CD8-positive, alpha-beta memory T cell (primary cell): ENCODE measurements around the gene LINGO1. TPM values are rescaled to one million over a fixed set of nuclear protein-coding genes. Genes with fewer than 3 reads are reported as not detected.

Experiments
- CTCF ChIA-PET: fragments of 350-600 bp; sonication (Branson Sonifier 250); formaldehyde crosslinking; loops from one replicate; lab custom pipeline; 2021; ENCODE audit warnings: antibody characterized with exemption; lab: Charles Lee
- POLR2A ChIA-PET: fragments of 350-600 bp; sonication (Branson Sonifier 250); formaldehyde crosslinking; loops from one replicate; lab custom pipeline; 2021; ENCODE audit warnings: antibody characterized with exemption; lab: Charles Lee
- DNase-seq, 5 donors: peaks; one replicate each; pipeline versions ENCODE4 v3.0.0 to v3.0.0-alpha.2; 2020 to 2022; ENCODE audit warnings: mixed read lengths in 1 of 5
- H3K27ac ChIP-seq: one replicate; pipeline ENCODE4 v1.7.0; 2013; ENCODE audit warnings: low read depth, mild to moderate bottlenecking, low read length, moderate library complexity
- H3K27me3 ChIP-seq: 2 replicates; pipeline ENCODE4 v1.7.0; 2013; ENCODE audit warnings: low read length, mild to moderate bottlenecking; ENCODE audit not compliant: insufficient read depth, poor library complexity, severe bottlenecking
- H3K36me3 ChIP-seq: 2 replicates; pipeline ENCODE4 v1.7.0; 2013; ENCODE audit warnings: mild to moderate bottlenecking, low read length, moderate library complexity; ENCODE audit not compliant: insufficient read depth
- H3K4me1 ChIP-seq: 2 replicates; pipeline ENCODE4 v1.7.0; 2013; ENCODE audit warnings: mild to moderate bottlenecking, low read length, moderate library complexity; ENCODE audit not compliant: insufficient read depth
- H3K4me3 ChIP-seq: 2 replicates; pipeline ENCODE4 v1.7.0; 2013; ENCODE audit warnings: mild to moderate bottlenecking, low read length
- H3K9me3 ChIP-seq: 2 replicates; pipeline ENCODE4 v1.7.0; 2013; ENCODE audit warnings: mild to moderate bottlenecking, low read length
- H3K27ac Mint-ChIP-seq, 8 donors: one replicate each; pipeline ENCODE4 v1.8.0; 2020 to 2021; ENCODE audit warnings: mixed read lengths in 8 of 8, mild to moderate bottlenecking in 6 of 8, inconsistent platforms in 3 of 8, moderate library complexity in 3 of 8
- H3K27me3 Mint-ChIP-seq, 2 donors: one replicate each; pipeline ENCODE4 v1.8.0; 2020 to 2021; ENCODE audit warnings: mixed read lengths in 2 of 2, mild to moderate bottlenecking in 1 of 2, moderate library complexity in 1 of 2
- H3K36me3 Mint-ChIP-seq, 3 donors: one replicate each; pipeline ENCODE4 v1.8.0; 2020 to 2021; ENCODE audit warnings: mixed read lengths in 3 of 3, inconsistent platforms in 1 of 3, mild to moderate bottlenecking in 1 of 3
- H3K4me1 Mint-ChIP-seq, 3 donors: one replicate each; pipeline ENCODE4 v1.8.0; 2020 to 2021; ENCODE audit warnings: mixed read lengths in 3 of 3, inconsistent platforms in 1 of 3, mild to moderate bottlenecking in 1 of 3
- H3K4me3 Mint-ChIP-seq, 7 donors: one replicate each; pipeline ENCODE4 v1.8.0; 2020 to 2021; ENCODE audit warnings: mixed read lengths in 7 of 7, mild to moderate bottlenecking in 6 of 7, moderate library complexity in 4 of 7, inconsistent platforms in 2 of 7
- H3K9me3 Mint-ChIP-seq, 5 donors: one replicate each; pipeline ENCODE4 v1.8.0; 2020 to 2022; ENCODE audit warnings: mixed read lengths in 5 of 5, mild to moderate bottlenecking in 3 of 5, moderate library complexity in 2 of 5, inconsistent platforms in 1 of 5
- polyA plus RNA-seq: library from polyadenylated mRNA; unstranded; fragments of 300-500 nt; fragmentation: Illumina TruSeq; gene quantifications from one replicate; pipeline ENCODE4 v1.2.3, GENCODE V29; 2021
- total RNA-seq, 2 experiments: library from RNA; stranded (reverse); gene quantifications; one replicate each; pipeline ENCODE4 v1.2.3, GENCODE V29; 2021

The LINGO1 gene
- total and polyA plus RNA-seq, 3 experiments from 2014 or later, result not detected

DNA sequence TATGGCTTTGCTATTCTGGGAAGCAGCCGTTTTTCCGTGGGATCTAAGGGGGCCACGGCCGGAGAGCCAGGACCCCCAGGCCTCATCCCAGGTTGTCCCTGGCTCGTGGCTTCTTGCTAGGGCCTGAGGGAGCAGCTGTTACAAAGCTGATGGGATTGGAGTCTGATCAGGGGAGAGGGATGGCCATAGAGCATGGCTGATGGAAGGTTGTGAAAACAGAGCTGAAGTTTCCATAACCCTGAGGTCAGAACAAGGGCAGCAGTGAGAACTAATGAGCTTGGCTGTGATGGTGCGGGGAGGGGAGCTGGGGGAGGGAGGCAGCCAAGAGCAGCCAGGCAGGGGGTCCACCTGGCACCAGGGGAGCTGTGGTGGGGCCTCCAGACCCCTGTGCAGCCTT, 63.0 kb downstream of the LINGO1 start:
- Histone ChIP-seq H3K4me3 (no peak overlapping the region), H3K9me3 (no peaks in the 10 kb centered on the region), H3K27me3 (no peaks in the 10 kb centered on the region), H3K36me3 (no peaks in the 10 kb centered on the region), H3K4me1 (no peaks in the 10 kb centered on the region), H3K27ac (no peak overlapping the region)
- H3K9me3 Mint-ChIP-seq, result no peaks in the 10 kb centered on the region
- peaks cover 3 to 10% of the 10 kb centered on the region in 2 donors for H3K27me3 Mint-ChIP-seq
- POLR2A ChIA-PET, result no interaction called here
- H3K27ac Mint-ChIP-seq, result no peak overlapping the region
- no peaks in the 10 kb centered on the region for H3K36me3 Mint-ChIP-seq
- H3K4me3 Mint-ChIP-seq, result no peak overlapping the region
- no peak for DNase-seq
- CTCF ChIA-PET, result no interaction called here
- H3K4me1 Mint-ChIP-seq, result peaks cover 0 to 3% (median 0%) of the 10 kb centered on the region in 3 donors

DNA sequence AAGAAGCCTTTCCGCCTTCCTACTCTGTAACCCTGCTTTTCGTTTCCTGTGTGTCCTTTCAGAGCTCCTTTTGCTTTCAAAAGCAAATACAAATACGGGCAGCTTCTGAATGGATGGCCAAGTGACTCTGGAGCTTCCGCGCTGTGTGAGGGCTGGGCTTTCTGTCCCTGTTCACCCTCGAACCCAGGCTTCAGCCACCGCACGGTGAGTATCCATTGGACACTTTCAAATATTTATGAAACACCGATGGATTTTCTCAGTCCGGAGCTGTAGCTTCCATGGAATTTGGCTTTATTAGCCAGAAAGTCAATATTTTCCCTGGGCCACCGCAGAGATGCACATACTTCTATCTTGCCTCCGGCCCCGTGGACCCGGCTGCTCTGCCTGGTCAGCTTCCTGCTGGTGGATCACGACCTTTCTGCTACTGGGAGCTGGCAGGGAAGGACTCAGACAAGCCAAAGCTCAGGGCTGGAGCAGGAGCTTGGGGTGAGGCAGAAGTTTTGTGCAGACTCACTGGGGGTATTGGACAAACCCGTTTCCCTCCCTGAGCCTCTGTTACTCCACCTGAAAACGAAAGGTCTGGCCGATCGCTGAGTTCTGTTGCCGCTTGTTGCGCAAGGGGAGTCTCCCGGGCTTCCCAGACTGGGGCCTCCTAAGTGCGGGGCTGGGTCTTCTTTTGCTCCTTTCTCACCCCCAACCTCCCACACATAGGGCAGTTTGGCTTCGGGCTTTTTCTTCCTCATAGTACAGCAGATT, 63.6 kb downstream of the LINGO1 start:
- Histone ChIP-seq H3K4me1 (no peaks in the 10 kb centered on the region), H3K4me3 (no peak overlapping the region), H3K36me3 (no peaks in the 10 kb centered on the region), H3K27ac (no peak overlapping the region), H3K9me3 (no peaks in the 10 kb centered on the region), H3K27me3 (no peaks in the 10 kb centered on the region)
- Mint-ChIP-seq H3K27me3 (peaks cover 3 to 10% of the 10 kb centered on the region in 2 donors), H3K36me3 (no peaks in the 10 kb centered on the region), H3K4me1 (peaks cover 0 to 3% (median 0%) of the 10 kb centered on the region in 3 donors), H3K4me3 (no peak overlapping the region), H3K9me3 (no peaks in the 10 kb centered on the region), H3K27ac (no peak overlapping the region)
- POLR2A ChIA-PET, result no interaction called here
- CTCF ChIA-PET, result no interaction called here
- no peak for DNase-seq

DNA sequence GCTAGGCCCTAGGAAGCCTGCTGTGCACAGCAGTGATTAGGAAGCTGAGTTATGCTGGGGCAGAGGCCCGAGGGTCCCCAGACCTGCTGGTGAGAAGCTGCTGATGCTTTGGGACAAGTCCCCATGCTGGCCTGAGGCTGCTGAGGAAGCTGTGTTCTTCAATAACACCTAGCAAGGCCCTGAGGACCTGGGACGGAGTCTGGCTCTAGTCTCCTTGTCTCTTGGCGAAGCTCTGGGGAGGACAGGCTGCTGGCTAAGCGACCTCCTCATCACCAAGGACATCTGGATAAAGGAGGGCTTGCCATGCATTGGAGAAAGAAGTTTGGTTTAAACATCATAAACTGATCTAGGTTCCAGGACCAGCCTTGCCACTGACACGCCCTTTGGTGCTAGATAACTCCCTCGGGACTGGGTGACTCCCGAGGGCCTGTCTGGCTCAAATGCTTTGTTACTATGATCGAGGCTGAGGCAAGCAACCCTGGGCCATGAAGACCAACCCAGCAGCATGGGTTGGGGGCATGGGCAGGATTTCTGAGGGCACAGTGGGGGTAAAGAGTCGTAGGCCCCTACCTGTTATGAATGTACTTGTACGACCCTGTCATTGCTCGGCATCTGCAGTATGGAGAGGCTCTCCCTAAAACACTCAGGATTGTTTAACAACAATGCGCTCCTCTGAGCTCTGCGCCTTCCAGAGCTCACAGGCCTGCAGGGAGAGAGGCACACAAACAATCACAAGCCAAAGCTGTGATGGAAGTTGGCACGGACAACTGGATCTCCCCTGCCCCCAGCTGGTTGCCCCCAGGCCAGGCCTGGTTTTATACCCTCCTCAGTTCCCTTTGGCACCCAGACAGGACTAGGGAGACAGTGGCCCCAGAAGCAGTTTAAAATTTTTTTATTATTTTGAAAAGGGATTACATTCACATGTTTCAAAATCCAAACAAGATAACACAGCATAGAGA, 64.4 kb downstream of the LINGO1 start:
- Mint-ChIP-seq H3K27ac (no peak overlapping the region), H3K9me3 (no peaks in the 10 kb centered on the region), H3K36me3 (no peaks in the 10 kb centered on the region), H3K4me1 (peaks cover 0 to 3% (median 0%) of the 10 kb centered on the region in 3 donors), H3K27me3 (peaks cover 3 to 10% of the 10 kb centered on the region in 2 donors), H3K4me3 (no peak overlapping the region)
- CTCF ChIA-PET, result no interaction called here
- no peaks in the 10 kb centered on the region for H3K36me3 ChIP-seq
- no peaks in the 10 kb centered on the region for H3K27me3 ChIP-seq
- DNase-seq, result no peak
- POLR2A ChIA-PET, result no interaction called here
- H3K4me1 ChIP-seq, result no peaks in the 10 kb centered on the region
- H3K27ac ChIP-seq, result no peak overlapping the region
- H3K4me3 ChIP-seq, result no peak overlapping the region
- H3K9me3 ChIP-seq, result no peaks in the 10 kb centered on the region

DNA sequence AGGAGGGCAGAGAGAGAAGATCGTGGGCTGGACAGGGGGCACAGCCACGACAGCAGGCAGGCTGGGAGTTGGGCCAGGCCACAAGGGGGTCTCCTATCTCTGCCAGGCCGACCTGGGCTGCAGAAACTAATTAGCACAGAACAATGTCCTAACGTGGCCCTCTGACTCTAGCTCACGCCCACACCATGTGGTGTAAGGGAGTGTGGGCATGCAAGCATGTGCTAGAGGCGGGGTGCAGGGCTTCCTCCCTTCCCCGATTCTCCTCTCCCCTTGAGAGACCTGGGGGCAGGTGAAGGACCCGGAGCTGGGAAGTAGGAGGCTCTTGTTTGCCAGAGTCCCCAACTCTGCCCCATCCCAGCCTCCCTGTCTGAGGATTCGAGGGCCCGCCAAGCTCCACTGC, 65.5 kb downstream of the LINGO1 start:
- no peak overlapping the region for H3K27ac ChIP-seq
- Mint-ChIP-seq H3K4me3 (no peak overlapping the region), H3K36me3 (no peaks in the 10 kb centered on the region), H3K4me1 (peaks cover 0 to 3% (median 0%) of the 10 kb centered on the region in 3 donors), H3K9me3 (no peaks in the 10 kb centered on the region), H3K27ac (no peak overlapping the region), H3K27me3 (peaks cover 3 to 5% of the 10 kb centered on the region in 2 donors)
- H3K4me3 ChIP-seq, result no peak overlapping the region
- POLR2A ChIA-PET, result no interaction called here
- no peaks in the 10 kb centered on the region for H3K9me3 ChIP-seq
- peaks cover 3% of the 10 kb centered on the region for H3K27me3 ChIP-seq
- H3K4me1 ChIP-seq, result no peaks in the 10 kb centered on the region
- CTCF ChIA-PET, result no interaction called here
- H3K36me3 ChIP-seq, result no peaks in the 10 kb centered on the region
- DNase-seq, result no peak

DNA sequence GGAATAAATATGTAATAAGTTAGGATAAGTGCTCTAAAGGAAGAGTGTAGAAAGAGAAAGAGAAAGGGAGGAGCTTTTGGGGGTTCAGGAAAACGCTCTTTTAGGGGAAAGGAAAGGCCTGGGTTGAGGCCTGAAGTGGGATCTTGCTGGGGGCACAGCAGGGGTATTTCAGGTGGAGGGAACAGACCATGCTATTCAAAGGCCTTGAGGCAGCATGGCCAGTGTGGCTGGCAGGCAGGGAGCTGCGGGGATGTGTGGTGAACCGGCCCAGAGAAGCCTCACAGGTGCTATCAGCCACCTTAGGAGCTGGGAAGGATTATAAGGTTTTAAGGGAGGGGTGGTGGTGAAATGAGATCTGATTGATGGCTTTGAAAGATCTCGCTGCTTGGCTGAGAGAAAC, 66.6 kb downstream of the LINGO1 start:
- Histone ChIP-seq H3K27me3 (peaks cover 3% of the 10 kb centered on the region), H3K4me3 (no peak overlapping the region), H3K9me3 (no peaks in the 10 kb centered on the region), H3K27ac (no peak overlapping the region), H3K36me3 (no peaks in the 10 kb centered on the region), H3K4me1 (no peaks in the 10 kb centered on the region)
- no peak for DNase-seq
- POLR2A ChIA-PET, result no interaction called here
- peaks cover 7% of the 10 kb centered on the region in 2 donors for H3K27me3 Mint-ChIP-seq
- no peaks in the 10 kb centered on the region for H3K36me3 Mint-ChIP-seq
- H3K4me3 Mint-ChIP-seq, result no peak overlapping the region
- no peaks in the 10 kb centered on the region for H3K9me3 Mint-ChIP-seq
- no peak overlapping the region for H3K27ac Mint-ChIP-seq
- CTCF ChIA-PET, result no interaction called here
- peaks cover 0 to 3% (median 0%) of the 10 kb centered on the region in 3 donors for H3K4me1 Mint-ChIP-seq

DNA sequence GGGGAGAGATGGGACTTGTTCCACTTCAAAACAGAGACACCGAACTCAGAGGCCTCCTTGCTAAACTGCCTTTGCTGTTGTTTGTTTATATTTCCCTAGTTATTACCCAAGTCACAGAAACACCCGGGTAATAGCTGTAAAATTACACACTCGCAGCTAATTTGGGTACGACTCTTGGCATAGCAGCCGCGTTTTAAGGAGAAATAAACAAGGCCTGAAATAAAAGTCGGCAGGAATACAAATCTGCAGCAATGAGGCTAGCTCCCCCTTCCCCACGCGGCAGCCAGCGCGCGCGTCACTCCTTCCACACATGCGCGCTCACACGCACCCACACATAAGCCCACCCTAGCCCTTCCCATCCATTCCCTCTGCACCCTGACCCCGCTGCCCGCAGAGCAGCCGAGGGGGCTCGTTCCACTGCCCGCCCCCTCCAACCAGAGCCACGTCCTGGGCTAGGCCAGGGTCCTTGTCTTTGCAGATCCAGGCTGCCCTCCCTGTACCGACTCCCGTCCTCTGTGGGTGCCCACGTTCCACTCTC, 67.3 kb downstream of the LINGO1 start:
- ChIA-PET POLR2A (no interaction called here), CTCF (no interaction called here)
- Mint-ChIP-seq H3K4me1 (peaks cover 0 to 3% (median 0%) of the 10 kb centered on the region in 3 donors), H3K27me3 (peaks cover 9 to 14% of the 10 kb centered on the region in 2 donors), H3K27ac (no peak overlapping the region), H3K4me3 (no peak overlapping the region), H3K36me3 (no peaks in the 10 kb centered on the region), H3K9me3 (no peaks in the 10 kb centered on the region)
- Histone ChIP-seq H3K4me3 (no peak overlapping the region), H3K36me3 (no peaks in the 10 kb centered on the region), H3K9me3 (no peaks in the 10 kb centered on the region), H3K27me3 (peaks cover 3% of the 10 kb centered on the region), H3K4me1 (no peaks in the 10 kb centered on the region), H3K27ac (no peak overlapping the region)
- DNase-seq, result no peak

DNA sequence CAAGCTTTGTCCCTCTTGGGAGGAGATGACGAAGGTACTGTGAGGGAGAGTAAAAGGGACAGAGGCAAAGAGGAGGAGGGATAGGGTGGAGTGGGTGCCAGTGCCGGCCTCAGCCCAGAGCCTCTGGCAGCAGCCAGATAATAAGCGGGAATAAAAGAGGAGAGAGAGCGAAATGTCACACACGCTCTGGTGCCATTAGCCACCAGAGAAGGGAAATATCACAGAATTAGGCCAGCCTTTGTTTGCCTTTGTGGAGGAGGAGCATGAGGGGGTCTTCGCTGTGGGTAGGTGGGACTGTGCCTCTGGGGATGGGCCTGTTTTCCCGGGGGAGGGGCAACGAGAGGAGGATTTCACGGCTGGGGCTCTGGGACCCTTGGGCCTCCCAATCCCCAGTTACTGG, 67.8 kb downstream of the LINGO1 start:
- Mint-ChIP-seq H3K36me3 (no peaks in the 10 kb centered on the region), H3K4me3 (no peak overlapping the region), H3K27ac (no peak overlapping the region), H3K4me1 (peaks cover 0 to 3% (median 0%) of the 10 kb centered on the region in 3 donors), H3K27me3 (peaks cover 9 to 19% of the 10 kb centered on the region in 2 donors), H3K9me3 (no peaks in the 10 kb centered on the region)
- Histone ChIP-seq H3K27ac (no peak overlapping the region), H3K36me3 (no peaks in the 10 kb centered on the region), H3K4me3 (no peak overlapping the region), H3K9me3 (no peaks in the 10 kb centered on the region), H3K4me1 (no peaks in the 10 kb centered on the region), H3K27me3 (peaks cover 3% of the 10 kb centered on the region)
- POLR2A ChIA-PET, result no interaction called here
- CTCF ChIA-PET, result no interaction called here
- DNase-seq, result no peak

DNA sequence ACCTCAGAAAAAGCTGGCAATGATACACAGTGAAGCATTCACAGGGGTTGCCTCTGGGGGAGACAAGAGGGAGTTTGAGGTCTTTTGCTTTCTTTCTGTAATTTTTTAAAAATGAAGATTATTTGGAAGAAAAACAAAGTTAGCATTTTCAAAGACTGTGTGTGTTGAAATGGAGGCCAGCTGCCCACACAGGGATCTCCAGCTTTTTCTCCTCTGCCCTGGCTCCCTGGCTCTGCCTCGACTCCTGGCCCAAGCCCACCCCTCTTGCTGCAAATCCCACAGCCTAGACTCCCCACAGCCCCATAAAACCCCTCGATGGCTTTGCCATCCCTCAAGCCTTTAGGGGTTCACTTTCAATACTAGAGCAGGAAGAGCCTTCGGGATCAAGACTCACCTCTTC, 68.4 kb downstream of the LINGO1 start:
- Histone ChIP-seq H3K9me3 (no peaks in the 10 kb centered on the region), H3K4me1 (no peaks in the 10 kb centered on the region), H3K27ac (no peak overlapping the region), H3K4me3 (no peak overlapping the region), H3K36me3 (no peaks in the 10 kb centered on the region), H3K27me3 (peaks cover 3% of the 10 kb centered on the region)
- H3K27ac Mint-ChIP-seq, result no peak overlapping the region
- no peaks in the 10 kb centered on the region for H3K36me3 Mint-ChIP-seq
- no peak overlapping the region for H3K4me3 Mint-ChIP-seq
- peaks cover 7 to 18% of the 10 kb centered on the region in 2 donors for H3K27me3 Mint-ChIP-seq
- POLR2A ChIA-PET, result no interaction called here
- no peak for DNase-seq
- H3K4me1 Mint-ChIP-seq, result no peaks in the 10 kb centered on the region
- CTCF ChIA-PET, result interaction anchor here (1.6 kb wide), 1 partner anchor 21 kb away, joined by 3 read pairs; no protein-coding TSS in a partner anchor
- no peaks in the 10 kb centered on the region for H3K9me3 Mint-ChIP-seq
